Stimulated activated naive CD4-positive, alpha-beta T cell treated with Interleukin-2 at 50 U/mL for 16 hours (primary cell): ENCODE data around the gene SLC29A3.

Experiments
- DNase-seq: peaks from one replicate; lab custom pipeline; 2025; lab: John Stamatoyannopoulos, UW

Gene SLC29A3

DNA sequence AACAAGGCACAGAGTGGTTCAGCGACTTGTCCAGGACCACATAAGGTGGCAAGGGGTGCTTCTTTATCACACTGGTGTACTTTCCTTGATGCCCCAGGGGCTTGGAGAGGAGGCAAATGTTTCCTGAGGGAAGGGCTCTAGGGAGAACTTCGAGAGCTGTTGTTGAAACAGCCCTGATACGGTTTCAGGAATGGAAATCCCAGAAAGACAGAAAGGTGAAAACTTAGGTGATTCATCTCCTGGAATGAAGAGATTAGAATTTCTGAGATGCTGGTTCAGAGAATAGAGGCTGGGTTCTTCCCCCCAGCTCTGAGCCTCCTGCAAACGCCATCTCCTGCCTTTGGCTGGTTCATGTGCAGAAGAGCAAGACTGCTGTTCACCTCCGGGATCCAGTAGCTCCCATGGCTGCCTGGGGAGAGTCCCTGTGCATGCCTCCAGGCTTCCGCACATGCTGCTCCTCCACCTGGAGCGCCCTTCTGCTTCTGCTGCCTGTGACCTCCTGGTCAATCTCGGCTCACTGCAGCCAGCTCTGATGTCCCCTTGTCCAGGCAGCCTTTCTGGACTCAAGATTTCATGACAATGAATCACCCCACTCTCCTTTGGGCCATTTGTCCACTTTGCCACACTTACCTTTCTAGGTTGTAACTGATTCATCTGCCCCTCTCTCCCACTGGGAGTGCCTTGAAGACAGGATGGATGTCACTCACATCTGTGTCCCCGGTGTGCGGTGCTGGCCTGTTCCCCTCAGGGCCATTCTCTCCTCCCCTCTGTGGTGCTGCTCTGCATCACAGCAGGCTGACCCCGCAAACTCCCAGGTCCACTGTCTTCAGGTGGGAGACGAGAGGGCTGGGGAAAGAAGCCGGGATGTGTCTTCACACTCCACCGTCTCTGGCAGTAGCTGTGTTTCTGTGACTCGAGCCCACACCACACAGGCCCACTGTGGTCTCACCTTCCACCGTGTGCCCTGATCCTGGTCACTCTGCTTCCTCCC lies 74.0 kb downstream of the SLC29A3 start:
- no peak for DNase-seq

DNA sequence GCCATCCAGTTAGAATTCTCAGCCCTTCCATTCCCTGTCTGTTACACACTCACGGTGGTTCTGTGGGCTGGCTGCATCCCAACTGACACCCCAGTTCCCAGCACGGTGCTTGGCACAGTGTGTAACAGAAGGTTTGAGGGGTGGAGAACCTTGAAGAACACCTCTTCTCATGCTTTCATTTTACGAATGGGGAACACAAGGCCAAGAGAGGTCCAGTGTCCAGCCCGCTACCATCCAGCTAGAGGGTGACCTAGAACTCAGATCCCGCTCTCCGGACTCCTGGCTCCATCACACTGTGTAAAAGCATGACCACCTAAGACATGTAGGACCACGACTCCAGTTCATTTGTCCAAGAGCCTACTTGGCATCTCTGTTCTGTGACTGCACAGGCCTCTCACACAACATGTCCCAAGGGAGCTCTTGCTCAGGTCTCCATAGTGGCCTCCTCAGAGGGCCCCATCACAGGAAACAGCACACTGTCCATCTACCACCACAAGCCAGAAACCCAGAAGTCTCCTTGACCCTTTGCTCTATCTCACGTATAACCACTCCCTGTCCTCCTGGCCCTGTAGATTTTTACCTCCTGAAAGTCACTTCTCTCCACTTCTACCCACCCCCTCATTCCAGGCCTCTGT lies 74.9 kb downstream of the SLC29A3 start:
- no peak for DNase-seq

DNA sequence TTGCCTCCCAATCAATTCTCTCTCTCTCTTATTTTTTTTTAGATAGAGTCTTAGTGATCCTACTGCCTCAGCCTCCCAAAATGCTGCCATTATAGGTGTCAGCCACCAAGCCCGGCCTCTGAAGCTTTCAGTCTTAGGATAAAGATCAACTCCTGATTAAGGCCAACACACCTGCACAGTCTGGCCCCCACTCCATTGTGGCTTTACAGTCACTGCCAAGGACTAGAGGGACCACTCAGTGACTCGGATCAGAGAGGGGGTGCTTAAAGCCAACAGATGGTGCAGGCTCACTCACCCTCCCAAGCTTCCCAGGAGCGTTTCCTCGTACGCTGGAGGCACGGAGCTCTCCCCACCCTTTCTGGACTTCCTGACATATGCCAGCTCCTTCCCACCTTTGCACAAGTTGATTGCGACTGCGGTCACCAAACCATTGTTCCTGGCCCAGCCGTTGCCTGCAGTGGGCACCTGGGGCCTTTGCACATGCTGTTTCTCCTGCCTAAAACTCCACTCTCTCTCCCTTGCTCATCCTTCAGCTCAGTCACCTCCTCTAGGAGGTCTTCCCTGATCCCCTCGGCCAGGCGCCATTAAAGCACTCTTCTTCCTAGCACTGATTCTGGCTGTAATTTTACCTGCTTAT lies 76.0 kb downstream of the SLC29A3 start:
- no peak for DNase-seq

DNA sequence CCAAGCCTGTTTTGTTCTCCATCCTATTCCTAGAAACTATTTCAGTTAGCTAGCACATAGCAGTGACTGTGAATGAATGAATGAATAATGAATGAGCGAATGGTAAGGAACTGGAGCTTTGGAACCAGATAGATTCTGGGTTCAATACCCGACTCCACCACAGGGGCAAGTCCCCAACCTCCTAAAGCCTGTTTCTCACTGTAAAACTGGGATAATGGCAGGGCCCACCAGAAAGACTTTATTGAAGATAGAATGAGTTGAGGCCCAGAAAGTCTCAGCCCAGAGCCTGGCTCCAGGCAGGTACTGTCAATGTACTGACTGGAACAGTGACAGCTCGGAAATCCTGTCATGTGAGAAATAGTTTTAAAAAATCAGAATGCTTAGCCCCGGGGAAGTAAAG lies 76.6 kb downstream of the SLC29A3 start:
- DNase-seq: no peak

DNA sequence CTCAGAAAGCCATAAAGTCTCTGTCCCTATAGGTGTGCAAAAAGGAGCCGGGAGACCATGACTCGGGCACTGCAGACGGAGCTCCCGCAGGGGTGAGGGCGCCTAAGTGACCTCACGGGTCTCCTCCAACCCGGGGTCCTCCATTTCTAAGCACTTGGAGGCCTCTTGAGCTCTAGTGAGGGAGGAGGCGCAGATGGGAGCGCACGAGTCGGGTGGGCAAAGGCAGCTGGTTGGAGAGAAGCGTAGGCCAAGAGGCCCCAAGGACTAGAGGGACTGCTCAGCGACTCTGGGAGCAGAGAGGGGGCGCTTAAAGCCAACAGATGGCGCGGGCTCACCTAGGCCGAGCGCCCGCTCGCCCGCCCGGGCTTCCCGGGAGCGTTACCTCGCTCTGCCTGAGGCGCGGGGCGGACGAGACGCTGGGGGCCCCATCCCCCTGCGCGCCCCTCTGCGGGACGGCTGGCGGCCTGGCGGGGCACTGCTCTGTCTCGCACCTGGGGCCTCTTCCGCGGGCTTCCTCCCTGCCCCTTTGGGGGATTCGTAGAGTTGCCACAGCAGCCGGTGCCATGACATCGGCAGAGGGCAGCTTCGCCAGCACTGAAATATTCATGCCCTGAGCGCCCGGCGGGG lies 77.1 kb downstream of the SLC29A3 start:
- no peak for DNase-seq

DNA sequence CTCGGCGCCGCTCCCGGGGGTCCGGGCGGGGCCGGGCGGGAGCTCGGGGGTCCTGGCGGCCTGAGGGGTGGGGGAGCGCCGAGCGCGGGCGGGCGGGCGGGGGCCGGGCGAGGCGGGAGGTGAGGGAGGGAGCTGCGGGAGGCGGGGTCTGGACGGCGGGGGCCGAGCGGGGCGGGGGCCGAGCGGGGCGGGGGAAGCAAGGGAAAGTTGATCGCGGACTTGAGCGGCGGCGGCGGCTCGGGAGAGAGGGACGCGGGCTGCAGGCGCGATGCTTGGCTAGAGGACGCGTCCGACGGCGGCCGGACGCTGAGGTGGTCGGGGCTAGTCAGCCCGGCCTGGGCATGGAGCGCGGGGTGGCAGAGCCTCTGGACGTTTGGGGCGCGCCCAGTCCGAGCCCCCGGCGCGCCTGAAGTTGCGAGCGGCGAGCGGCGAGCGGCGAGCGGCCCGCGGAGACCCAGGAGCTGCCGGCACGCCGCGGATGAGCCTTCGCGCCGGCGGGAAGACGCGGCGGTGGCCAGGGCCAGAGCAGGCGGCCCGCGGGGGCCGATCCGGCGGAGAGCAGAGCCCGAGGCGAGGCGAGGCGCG lies 77.7 kb downstream of the SLC29A3 start, which contains the start of gene CDH23:
CDH23 (plus strand) TSS at position 210 of the 585 bp plus-strand sequence. CDS start 42,912 bp downstream, outside the sequence.
- DNase-seq: no peak

DNA sequence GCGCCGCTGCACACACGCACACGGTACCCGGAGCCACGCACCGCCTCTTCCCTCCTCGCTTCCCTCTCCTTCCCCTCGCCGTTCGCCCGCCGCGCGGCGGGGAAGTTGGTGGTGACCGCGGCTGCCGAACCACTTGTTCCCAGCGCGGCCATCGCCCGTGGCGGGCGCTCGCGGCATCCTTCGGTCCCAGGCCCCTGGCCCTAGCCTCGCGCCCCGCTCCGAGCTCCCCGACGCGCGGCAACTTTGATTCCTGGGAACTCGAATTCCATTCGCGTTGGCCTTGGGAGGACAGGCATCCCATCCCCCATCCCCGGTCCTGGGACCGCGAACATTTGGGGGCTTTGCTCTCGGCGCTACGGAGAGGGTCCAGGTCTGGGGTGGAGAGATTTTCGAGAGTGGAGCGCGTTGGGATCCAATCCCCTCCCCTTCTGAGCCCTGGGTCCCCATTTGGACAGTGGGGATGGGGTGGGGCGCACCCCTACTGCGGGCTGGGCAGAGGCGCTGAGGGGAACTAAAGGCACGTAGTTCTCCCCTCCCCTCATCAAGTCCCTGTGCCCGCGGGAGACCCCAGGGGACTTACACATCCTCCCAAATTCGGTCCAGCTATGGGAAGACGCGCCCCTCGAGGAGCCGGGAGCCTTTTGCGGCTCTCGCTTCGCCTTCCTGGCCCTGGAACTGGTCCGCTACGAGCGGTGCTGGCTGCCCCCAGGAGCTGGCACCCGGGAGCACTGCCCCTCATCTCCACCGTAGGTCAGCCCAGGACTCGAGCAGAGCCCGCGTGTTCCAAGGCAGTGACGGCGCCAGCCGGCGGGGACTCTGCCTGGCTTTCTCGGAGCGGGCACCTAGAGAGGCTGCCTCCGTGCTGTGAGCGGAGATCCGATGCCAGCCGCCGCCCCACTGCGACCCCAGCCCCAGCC lies 78.5 kb downstream of the SLC29A3 start:
- DNase-seq: no peak

DNA sequence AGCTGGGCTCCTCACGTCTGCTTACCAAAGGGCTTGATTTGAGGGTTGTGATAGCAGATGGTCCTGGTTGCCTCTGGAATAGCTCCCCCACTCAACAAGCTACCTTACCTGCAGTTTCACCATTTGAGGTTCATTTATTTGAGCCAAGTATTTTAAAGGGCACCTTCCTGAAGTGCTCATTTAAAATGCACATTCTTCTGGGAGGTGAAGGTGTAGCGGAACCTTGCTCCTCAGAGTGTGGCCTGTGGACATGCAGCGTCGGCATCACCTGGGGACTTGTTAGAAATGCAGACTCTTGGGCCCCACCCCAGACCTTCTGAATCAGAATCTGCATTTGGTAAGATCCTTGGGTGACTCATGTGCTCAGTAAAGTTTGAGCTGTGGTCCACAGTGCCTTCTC lies 79.9 kb downstream of the SLC29A3 start:
- DNase-seq: no peak

DNA sequence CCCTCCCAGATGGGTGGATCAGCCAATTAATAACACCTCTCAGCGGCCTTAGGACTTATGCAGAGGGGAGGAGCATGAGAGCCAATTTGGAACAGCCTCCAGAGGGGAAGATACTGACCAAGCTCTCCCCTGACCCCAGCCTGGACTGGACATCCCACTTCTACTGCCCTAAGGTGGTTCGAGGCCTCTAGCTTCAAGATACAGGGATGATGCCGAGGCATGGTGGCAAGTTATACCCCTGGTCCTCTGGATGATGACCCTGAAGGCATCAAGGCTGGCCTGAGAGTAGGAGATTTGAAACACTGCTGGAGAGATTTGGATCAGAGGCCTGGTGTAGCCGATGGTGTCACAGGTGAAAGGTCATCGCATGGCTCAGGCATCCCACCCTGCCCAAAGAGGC lies 80.9 kb downstream of the SLC29A3 start:
- no peak for DNase-seq

DNA sequence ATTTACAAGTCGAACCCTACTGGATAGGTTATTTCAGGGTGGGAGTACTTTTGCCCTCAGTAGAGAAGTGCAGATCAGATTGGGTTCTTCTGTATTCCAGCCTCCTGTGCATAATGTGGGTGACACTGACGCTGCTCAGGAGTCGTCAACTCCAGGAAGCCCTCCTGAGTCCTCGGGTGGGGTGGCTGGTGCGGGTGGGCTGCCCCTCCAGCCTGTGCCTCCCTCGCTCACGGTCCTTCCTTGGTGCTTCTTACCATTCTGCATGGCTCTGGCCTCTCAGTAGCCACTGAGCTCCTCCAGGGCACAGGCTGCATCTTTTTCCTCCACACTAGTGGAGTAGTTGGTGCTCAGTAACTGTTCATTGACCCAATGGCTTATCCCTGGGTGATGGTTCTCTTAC lies 82.0 kb downstream of the SLC29A3 start:
- no peak for DNase-seq

DNA sequence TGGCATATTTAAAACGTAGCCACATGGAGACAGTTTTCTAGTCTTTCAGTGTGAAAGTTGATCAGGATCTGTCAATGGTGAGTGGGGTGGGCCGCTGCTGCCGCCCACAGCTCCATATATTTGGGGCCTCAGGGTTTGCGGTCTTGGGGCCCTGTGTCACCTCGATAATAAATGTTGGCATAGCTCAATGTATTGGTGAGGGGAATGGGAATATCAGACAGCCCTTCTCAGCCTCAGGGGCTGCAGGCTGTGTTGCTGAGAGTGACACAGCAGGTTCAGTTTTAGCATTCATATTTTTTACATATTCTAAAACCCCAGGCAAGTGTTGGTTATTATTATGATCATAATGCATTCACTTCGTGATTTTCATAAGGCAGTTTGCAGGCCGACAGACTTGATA lies 82.9 kb downstream of the SLC29A3 start:
- no peak for DNase-seq

DNA sequence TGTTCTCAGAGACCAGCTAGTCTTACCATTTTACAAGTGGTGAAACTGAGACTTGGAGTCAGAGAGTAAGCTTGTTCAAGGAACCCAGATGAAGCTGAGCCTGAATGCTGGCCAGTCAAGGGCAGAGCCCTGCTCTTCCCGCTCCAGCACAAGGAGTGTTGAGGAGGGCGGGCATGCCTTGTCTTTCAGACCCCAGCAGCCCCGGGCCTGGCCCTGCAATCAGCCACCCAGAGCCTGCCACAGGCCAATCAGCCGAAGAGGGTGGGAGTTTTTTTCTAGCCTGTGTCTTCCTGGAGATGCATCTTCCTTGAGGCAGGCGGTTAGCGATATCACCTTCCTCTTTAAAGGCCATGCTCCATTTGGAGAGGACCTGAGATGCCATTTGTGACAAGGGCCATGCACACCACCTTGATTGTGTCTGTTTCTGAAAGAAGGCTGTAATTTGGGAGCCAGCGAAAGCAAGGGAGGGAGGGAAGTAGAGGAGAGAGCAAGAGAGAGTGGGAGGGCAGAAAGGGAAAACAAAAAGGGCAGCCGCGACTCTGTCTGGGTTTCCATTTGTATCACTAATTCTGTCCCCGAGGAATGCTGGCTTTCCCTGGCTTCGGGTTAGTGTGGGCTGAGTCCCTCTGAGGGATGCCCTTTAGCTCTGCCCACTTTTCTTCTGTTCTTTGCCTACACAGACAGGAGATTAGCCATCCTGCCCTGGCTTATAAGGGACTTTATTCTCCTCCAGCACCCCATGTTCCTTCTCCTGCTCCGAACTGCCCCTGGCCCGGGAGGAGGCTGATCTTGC lies 85.6 kb downstream of the SLC29A3 start:
- no peak for DNase-seq

DNA sequence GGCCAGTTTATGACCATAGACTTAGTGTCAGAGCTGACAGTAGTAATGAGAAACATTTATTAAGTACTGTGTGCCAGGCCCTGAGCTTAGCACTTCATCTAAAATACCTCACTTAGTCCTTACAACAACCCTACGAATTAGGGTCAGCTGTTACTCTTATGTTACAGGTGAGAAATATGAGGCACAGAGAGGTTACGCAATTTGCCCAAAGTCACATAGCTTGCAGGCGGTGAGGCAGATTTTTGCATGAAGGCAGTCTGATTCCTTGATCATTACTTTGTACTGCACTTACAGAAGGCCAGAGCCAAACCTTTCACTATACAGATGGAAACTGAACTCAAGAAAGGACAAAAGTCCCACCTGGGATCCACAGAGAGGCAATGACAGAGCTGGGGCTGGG lies 87.8 kb downstream of the SLC29A3 start:
- DNase-seq: no peak

DNA sequence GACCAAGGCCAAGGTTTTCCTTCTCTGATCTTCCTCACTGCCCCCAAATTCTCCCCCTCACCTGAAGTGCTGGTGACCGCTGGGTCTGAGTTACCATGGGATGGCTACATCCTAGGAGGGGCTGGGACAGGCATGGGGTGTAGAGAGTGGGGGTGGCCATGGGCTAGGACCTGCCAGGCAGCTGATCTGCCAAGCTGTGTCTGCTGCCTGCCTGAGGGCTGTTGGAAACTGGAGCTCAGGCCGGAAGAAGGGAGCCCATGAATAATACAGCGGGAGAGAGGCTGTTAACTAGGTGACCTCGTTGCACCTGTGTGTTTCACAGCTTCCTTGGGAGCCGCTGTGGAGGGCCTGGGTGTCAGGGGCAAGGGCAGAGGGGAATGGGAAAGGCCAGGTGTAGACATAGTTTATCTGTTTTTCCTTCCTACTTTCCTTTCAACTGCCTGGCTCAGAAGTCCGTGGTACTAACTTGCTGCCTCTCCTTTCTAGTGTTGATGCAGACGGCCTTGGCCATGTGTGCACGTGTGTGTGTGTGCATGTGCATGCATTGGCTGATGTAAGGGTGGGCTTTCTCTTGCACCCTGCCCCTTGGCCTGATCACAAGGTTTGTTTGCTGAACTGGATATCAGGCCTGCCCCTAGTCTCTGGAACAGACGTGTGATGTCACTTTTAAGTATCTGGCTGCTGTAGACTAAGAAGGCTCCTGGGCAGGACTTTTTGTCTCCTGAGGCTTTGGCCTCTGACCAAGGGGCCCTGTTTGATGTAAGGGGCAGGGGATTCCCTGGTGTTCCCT lies 89.6 kb downstream of the SLC29A3 start:
- no peak for DNase-seq

DNA sequence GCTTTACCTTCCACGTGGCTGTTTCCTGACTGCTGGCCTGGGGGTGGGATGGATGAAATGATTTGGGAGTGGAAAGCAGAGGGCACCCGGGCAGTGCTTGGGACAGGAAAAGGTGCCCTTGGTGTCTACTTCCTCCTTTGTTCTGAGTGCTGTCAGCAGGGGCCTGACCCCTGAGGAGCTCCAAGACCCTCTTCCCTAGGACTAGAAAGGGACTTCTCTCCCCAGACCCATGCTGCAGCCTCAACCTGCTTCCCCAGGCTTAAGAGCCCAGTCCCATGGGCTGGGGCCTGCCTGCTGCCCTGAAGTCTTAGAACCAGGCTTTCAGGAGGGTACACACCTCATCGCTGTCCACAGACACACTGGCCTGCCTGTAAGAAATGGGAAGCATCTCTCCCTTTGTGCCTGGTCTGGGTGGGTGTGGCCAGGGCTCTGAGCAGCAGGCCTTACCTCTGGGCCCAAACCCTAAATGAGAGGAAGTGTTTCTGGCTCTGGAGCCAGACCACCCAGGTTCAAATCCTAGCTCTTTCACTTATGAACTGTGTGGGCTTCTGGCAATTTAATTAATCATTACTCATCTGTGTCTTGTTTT lies 90.6 kb downstream of the SLC29A3 start:
- DNase-seq: no peak
